Progenitor cell of endocrine pancreas (in vitro differentiated cells): ENCODE measurements around the gene CYP26A1. TPM values are rescaled to one million over a fixed set of nuclear protein-coding genes. Genes with fewer than 3 reads are reported as not detected.

Experiments used
- DNase-seq: peaks from one replicate; pipeline ENCODE4 v3.0.0; 2021; ENCODE audit warnings: low spot score; ENCODE audit not compliant: unreplicated experiment
- H3K27ac Mint-ChIP-seq: 2 replicates; pipeline ENCODE4 v1.8.0; 2021; ENCODE audit warnings: mild to moderate bottlenecking, moderate library complexity, mixed read lengths
- H3K27me3 Mint-ChIP-seq: 2 replicates; pipeline ENCODE4 v1.8.0; 2021; ENCODE audit warnings: mixed read lengths
- H3K36me3 Mint-ChIP-seq: 2 replicates; pipeline ENCODE4 v1.8.0; 2022; ENCODE audit warnings: mixed read lengths; ENCODE audit not compliant: insufficient read depth
- H3K4me1 Mint-ChIP-seq: 2 replicates; pipeline ENCODE4 v1.8.0; 2021; ENCODE audit warnings: low read depth, mixed read lengths
- H3K4me3 Mint-ChIP-seq: 2 replicates; pipeline ENCODE4 v1.8.0; 2021; ENCODE audit warnings: low read depth, mild to moderate bottlenecking, moderate library complexity, mixed read lengths
- H3K9me3 Mint-ChIP-seq: 2 replicates; pipeline ENCODE4 v1.8.0; 2021; ENCODE audit warnings: low read depth, mixed read lengths
- total RNA-seq: library from RNA; stranded (reverse); gene quantifications from 2 replicates; pipeline ENCODE4 v1.2.1, GENCODE V29; 2021
- TF ChIP-seq, protein P1 (sequence below): fragments of 200-600 bp; sonication (generic); IDR thresholded peaks from one replicate; pipeline ENCODE4 v1.5.0; 2021; ENCODE audit warnings: antibody characterized with exemption, mild to moderate bottlenecking; ENCODE audit not compliant: unreplicated experiment

Gene CYP26A1
- total RNA-seq, 1 donor from 2014 or later, result 1.8 TPM

DNA sequence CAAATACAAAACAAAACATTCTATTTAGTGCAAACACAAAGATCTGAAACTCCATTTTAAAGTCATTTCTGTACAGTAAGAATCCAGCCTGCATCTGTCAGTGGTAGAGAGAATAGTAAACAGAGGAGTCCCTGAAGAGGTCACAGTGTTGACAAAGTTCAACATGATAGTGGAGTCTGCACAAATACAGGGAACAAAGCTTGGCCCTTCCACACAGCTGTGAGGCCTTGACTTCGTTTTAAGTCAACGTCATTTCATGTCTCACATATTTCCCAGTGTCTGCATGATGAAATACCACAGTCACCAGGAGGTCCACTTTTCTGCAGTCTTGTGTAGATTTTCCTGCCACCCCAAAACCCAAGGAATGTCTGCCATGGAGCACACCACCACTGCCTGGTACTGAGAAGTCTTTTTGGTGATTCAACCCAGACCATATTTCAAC lies 33.0 kb downstream of the CYP26A1 start:
- Mint-ChIP-seq H3K27ac (no peak overlapping the region), H3K4me3 (no peak overlapping the region), H3K36me3 (peaks cover 2% of the 10 kb centered on the region), H3K9me3 (peaks cover 7% of the 10 kb centered on the region), H3K4me1 (peaks cover 5% of the 10 kb centered on the region), H3K27me3 (no peaks in the 10 kb centered on the region)
- DNase-seq, result no peak
- TF ChIP-seq, protein P1, sequence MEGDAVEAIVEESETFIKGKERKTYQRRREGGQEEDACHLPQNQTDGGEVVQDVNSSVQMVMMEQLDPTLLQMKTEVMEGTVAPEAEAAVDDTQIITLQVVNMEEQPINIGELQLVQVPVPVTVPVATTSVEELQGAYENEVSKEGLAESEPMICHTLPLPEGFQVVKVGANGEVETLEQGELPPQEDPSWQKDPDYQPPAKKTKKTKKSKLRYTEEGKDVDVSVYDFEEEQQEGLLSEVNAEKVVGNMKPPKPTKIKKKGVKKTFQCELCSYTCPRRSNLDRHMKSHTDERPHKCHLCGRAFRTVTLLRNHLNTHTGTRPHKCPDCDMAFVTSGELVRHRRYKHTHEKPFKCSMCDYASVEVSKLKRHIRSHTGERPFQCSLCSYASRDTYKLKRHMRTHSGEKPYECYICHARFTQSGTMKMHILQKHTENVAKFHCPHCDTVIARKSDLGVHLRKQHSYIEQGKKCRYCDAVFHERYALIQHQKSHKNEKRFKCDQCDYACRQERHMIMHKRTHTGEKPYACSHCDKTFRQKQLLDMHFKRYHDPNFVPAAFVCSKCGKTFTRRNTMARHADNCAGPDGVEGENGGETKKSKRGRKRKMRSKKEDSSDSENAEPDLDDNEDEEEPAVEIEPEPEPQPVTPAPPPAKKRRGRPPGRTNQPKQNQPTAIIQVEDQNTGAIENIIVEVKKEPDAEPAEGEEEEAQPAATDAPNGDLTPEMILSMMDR, result no peak

DNA sequence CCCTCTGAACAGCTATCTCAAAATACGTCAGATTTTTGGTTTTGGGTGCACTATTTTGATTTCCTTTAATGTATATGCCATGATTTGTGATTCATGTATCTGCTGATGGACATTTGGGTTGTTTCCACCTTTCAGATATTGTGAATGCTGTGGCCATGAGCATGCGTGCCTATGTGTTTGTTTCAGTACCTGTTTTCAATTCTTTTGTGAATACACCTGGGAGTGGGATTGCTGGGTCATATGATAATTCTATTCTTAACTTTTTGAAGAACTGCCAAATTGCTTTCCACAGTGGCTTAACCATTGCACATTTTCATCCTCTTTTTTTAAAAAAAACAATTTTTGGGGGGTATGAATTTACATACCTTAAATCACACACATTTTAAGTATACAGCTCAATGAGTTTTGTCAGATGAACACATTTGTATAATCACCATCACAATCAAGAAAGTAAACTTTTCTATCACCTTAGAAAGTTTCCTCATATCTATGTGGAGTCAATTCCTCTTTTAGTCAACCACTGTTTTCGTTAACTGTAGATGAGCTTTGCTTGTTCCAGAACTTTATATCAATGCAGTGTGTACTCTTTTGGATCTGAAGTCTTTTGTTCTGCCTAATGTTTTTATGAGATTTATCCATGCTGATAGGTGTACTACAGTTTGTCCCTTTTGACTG lies 36.9 kb downstream of the CYP26A1 start:
- Mint-ChIP-seq H3K27ac (no peak overlapping the region), H3K4me3 (no peak overlapping the region), H3K4me1 (peaks cover 5% of the 10 kb centered on the region), H3K9me3 (no peaks in the 10 kb centered on the region), H3K27me3 (peaks cover 12% of the 10 kb centered on the region), H3K36me3 (no peaks in the 10 kb centered on the region)
- TF ChIP-seq, protein P1, result no peak
- no peak for DNase-seq

DNA sequence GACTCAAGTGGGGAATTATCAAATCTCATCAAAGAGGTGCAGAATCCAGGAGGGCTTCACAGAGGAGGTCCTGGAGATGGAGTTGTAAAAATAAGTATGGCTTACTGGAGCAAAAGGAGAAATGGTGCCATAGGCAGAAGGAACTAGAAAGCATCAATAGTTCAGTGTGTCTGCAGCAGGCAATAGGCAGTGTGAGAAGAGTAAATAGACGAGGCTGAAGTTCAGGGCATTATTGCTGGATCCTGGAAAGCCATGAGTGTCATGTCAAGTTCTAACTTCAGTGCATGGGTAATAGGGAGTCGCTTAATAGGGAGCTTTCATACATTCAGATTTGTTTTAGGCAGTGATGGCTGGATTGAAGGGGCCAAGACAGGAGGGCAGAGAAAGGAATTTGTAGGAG lies 39.3 kb downstream of the CYP26A1 start:
- Mint-ChIP-seq H3K27me3 (peaks cover 12% of the 10 kb centered on the region), H3K4me1 (no peaks in the 10 kb centered on the region), H3K36me3 (no peaks in the 10 kb centered on the region), H3K27ac (no peak overlapping the region), H3K4me3 (no peak overlapping the region), H3K9me3 (peaks cover 3% of the 10 kb centered on the region)
- TF ChIP-seq, protein P1, result no peak
- no peak for DNase-seq

DNA sequence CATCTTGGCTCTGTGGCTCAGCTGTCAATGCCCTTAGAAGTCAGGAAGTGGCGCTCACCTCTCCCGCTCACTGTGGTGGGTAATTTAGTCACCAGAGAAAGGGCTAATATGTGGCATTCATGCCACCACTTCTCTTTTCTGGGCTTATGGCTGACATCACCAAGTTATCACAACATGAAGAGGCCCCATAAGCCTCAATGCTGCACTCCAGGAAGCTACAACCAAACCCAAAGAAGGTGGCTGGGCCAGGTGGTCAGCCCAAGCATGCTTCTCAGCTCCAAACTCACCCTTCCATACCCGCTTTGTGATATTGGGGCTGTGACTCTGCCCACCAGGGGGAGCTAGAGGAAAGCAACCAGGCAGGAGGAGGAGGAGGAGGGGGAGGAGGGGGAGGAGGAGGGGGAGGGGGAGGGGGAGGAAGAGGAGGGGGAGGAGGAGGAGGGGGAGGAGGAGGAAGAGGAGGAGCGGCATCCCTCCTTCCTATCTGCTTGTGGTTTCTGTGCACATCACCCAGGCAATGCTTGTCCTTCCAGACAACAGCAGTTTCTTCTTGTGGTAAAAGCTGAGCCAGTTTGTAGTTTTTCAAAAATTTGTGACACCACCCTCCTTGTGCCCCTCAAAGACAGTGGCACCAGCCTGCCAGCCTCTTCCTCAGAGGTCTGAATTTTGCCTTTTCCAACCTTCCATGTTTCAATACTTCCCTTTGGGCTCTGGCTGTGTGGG lies 42.1 kb downstream of the CYP26A1 start:
- H3K9me3 Mint-ChIP-seq, result peaks cover 3% of the 10 kb centered on the region
- H3K36me3 Mint-ChIP-seq, result no peaks in the 10 kb centered on the region
- H3K4me3 Mint-ChIP-seq, result no peak overlapping the region

DNA sequence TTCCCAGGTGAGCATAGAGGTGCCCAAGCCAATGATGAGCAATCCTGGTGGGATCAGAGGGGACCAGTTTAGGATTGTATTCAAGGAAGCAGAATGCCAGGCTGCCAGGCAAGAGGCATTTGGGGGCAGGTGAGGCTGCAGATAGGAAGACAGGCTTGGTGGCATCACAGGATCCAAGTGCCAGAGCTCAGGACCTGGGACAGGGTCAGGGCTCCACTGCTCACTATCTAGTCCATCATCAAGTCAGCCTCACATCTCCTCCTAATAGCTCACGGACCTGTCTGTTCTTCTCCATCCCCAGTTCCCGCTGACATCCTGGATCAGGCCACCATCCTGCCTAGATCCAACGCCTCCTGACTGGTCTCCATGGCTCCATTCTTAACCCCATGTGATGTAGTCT lies 47.6 kb downstream of the CYP26A1 start:
- Mint-ChIP-seq H3K36me3 (peaks cover 1% of the 10 kb centered on the region), H3K4me3 (no peak overlapping the region), H3K27ac (no peak overlapping the region), H3K9me3 (peaks cover 10% of the 10 kb centered on the region), H3K27me3 (peaks cover 9% of the 10 kb centered on the region), H3K4me1 (no peaks in the 10 kb centered on the region)
- TF ChIP-seq, protein P1, result no peak
- DNase-seq, result no peak

More for the DNA sequence above, 42.1 kb downstream of the CYP26A1 start:
- Mint-ChIP-seq H3K27me3 (peaks cover 18% of the 10 kb centered on the region), H3K27ac (no peak overlapping the region), H3K4me1 (no peaks in the 10 kb centered on the region)
- peak; percentile 54 for DNase-seq
- TF ChIP-seq, protein P1, result peak; percentile 41
